Activated naive CD4-positive, alpha-beta T cell treated with anti-CD3 and anti-CD28 coated beads, Interleukin-2, amount 10 ng/mL, durations not matched to agents 7 days and 5 days (primary cell): ENCODE results near the gene NMT1.

Experiments used
- CTCF ChIA-PET: fragments of 350-600 bp; sonication (Branson Sonifier 250); formaldehyde crosslinking; loops from one replicate; lab custom pipeline; 2021; ENCODE audit warnings: antibody characterized with exemption; lab: Charles Lee
- DNase-seq: peaks from one replicate; pipeline ENCODE4 v3.0.0-alpha.2; 2020
- H3K27ac Mint-ChIP-seq: one replicate; pipeline ENCODE4 v1.8.0; 2021; ENCODE audit warnings: mild to moderate bottlenecking, moderate library complexity, mixed read lengths
- H3K27me3 Mint-ChIP-seq: one replicate; pipeline ENCODE4 v1.8.0; 2021; ENCODE audit warnings: mild to moderate bottlenecking, mixed read lengths
- H3K36me3 Mint-ChIP-seq: one replicate; pipeline ENCODE4 v1.8.0; 2021; ENCODE audit warnings: mixed read lengths
- H3K4me1 Mint-ChIP-seq: one replicate; pipeline ENCODE4 v1.8.0; 2021; ENCODE audit warnings: mixed read lengths
- H3K4me3 Mint-ChIP-seq: one replicate; pipeline ENCODE4 v1.8.0; 2021; ENCODE audit warnings: mild to moderate bottlenecking, moderate library complexity, mixed read lengths
- H3K9me3 Mint-ChIP-seq: one replicate; pipeline ENCODE4 v1.8.0; 2021; ENCODE audit warnings: mixed read lengths

NMT1 gene

DNA sequence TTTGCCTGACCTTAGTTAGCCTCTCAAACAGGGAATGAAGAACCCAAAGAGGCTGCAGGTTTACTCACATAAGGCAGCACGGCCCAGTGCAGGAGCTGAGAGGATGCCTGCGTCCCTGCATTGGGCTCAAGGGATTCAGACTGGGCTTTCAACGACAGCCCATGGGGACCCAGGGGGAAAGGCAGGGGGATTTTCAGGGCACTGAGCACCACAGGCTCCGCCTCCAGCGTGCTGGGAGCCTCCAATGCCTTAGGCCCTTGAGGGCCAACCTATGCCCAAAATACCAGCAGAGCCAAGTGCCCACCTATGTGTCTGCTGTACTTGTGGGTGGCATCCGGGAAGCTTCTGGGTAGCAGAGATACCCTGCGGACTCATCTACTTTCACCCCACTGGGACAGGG is 32.0 kb upstream of the NMT1 start:
- H3K9me3 Mint-ChIP-seq, result no peaks in the 10 kb centered on the region
- no peak overlapping the region for H3K27ac Mint-ChIP-seq
- no peaks in the 10 kb centered on the region for H3K27me3 Mint-ChIP-seq
- DNase-seq, result no peak
- CTCF ChIA-PET, result no interaction called here
- no peaks in the 10 kb centered on the region for H3K4me1 Mint-ChIP-seq
- H3K4me3 Mint-ChIP-seq, result no peak overlapping the region
- H3K36me3 Mint-ChIP-seq, result peaks cover 16% of the 10 kb centered on the region

DNA sequence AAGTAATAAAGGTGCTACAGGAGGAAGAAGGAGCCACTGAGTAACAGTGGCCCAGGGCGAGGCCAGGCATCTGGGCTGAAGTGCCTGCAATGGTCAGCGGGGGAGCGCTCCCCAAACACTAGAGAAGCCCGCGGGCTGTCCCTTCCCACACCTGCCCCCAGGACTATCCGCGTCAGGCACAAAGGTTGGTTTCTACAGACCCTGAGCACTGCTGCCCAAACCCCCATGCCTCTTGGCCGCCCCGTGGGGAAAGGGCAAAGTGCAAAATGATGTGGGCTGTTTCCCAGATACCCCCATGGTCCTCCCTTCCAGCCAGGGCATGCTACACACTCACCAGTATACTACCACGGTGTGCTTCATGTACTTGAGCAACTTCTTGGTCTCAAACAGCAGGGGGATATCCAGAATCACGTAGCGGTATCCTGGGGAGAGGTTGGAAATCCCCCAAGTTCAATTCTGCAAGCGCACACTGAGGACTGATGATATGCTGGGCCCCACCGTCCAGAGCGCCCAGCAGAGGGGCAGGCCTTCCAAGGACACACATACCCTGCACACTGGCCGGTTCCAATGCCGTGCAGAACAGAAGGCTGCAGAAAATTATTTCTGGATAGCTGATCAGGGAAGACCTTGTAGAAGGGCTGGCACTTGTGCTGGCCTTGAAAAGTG is 31.2 kb upstream of the NMT1 start:
- Mint-ChIP-seq H3K36me3 (peaks cover 21% of the 10 kb centered on the region), H3K27ac (no peak overlapping the region), H3K4me1 (no peaks in the 10 kb centered on the region), H3K9me3 (no peaks in the 10 kb centered on the region), H3K4me3 (no peak overlapping the region), H3K27me3 (no peaks in the 10 kb centered on the region)
- DNase-seq, result no peak
- CTCF ChIA-PET, result no interaction called here

DNA sequence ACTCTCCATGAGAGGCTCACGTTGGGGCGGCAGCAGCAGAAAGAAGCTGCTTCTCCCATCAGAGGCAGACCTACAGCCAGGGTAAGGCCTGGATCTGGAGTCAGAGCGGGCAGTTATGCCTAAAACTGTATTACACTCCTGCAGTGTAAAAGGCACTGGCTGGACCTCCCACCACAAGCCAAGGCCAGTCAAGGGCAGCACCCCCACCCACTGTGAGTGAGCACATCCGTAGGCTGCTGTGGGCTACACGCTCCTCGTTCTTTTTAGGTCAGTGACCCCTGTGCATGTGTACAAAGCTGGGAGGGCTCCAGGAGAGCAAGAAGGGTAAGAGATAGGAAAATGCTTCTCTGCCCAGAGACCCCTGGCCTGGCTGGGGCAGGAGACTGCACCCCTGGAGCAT is 30.4 kb upstream of the NMT1 start:
- Mint-ChIP-seq H3K4me3 (no peak overlapping the region), H3K9me3 (no peaks in the 10 kb centered on the region), H3K27me3 (no peaks in the 10 kb centered on the region), H3K27ac (no peak overlapping the region), H3K4me1 (no peaks in the 10 kb centered on the region), H3K36me3 (peaks cover 21% of the 10 kb centered on the region)
- no peak for DNase-seq
- CTCF ChIA-PET, result no interaction called here

DNA sequence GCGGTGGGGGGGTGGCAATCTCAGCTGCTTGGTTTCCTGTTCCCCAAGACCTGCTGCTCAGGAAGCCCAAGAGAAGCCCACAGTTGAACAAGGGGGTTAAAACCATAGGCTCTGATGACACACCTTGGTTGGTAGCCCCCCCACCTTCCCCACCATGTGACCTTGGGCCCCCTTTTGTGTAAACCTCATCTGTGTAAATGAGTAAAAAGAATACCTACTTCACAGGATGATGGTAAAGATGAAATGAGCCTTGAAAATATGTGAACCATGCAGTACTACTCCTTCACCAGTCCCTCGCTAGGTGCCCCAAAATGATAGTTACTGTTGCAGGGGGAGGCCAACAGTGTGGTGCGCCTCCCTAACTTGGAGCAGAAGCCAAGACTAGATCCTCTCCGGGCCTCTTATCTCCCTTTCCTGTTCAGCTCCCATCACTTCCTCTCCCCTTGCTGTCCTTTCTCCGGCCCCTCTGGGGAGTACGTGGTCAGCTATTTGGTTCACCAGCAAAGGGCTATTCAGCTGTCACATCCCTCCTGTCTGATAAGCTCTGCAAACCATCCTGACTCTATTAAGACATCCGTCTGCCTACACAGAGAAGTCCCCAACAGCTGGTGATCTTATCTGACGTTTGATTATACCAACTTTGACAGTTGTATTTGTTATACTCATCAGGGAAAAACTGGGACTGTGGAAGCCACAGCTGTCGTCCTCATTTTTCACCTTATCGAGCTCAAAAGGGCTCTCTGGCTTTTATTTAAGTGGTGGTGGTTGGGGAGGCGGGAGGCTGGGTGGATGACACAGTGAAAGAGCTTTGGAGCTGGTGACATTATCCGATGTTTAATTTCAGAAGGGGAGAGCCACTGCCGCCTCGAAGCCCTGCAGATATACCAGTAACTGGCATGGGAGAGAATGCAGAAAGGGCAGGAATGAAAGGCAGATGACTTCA is 29.6 kb upstream of the NMT1 start:
- Mint-ChIP-seq H3K27ac (no peak overlapping the region), H3K4me3 (no peak overlapping the region), H3K9me3 (no peaks in the 10 kb centered on the region), H3K4me1 (no peaks in the 10 kb centered on the region), H3K36me3 (peaks cover 20% of the 10 kb centered on the region), H3K27me3 (no peaks in the 10 kb centered on the region)
- no peak for DNase-seq
- CTCF ChIA-PET, result interaction anchor here (0.8 to 2.4 kb wide), 2 partner anchors 11 to 18 kb away, joined by 4 to 7 read pairs; no protein-coding TSS in a partner anchor

DNA sequence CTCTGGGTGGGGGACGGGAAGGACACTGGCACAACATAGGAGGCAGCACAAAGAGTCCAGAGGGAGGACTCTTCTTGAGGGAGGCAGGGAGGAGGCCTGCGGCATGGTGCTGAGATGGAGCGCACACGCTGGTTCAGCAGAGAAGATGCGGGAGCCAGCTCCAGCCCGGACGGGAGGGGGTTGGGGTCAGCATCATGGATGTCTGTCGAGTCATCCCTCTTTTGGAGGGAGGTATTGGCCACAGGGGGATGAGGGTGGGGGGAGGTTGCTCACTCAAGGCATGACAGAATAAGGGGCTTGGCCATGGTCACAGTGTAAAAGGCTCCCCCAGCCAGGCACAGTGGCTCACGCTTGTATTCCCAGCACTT is 29.0 kb upstream of the NMT1 start:
- Mint-ChIP-seq H3K36me3 (peaks cover 18% of the 10 kb centered on the region), H3K4me3 (no peak overlapping the region), H3K27me3 (no peaks in the 10 kb centered on the region), H3K4me1 (no peaks in the 10 kb centered on the region), H3K27ac (no peak overlapping the region), H3K9me3 (no peaks in the 10 kb centered on the region)
- no peak for DNase-seq
- CTCF ChIA-PET, result interaction anchor here (0.8 to 2.4 kb wide), 2 partner anchors 11 to 17 kb away, joined by 4 to 7 read pairs; no protein-coding TSS in a partner anchor

DNA sequence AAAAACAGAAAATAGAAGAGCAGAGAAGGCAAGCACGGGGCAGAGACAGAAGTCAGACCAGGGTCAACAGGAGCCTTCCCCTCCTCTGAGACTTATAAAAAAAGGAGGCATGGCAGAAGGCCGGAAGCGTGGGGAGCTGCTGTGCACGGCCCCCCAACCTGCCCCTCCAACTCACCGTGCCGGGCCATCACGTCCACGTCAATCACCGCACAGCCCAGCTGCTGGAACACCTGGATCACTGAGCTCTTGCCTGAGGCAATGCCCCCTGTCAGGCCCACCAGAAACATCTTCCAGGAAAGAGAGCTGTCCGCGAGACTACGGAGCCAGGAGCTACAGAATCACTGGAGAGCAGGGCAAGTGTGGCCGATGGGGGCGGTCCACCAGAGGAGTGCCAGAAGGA is 26.5 kb upstream of the NMT1 start:
- CTCF ChIA-PET, result interaction anchor here (1.3 kb wide), 2 partner anchors 29 to 65 kb away, joined by 3 read pairs; no protein-coding TSS in a partner anchor

DNA sequence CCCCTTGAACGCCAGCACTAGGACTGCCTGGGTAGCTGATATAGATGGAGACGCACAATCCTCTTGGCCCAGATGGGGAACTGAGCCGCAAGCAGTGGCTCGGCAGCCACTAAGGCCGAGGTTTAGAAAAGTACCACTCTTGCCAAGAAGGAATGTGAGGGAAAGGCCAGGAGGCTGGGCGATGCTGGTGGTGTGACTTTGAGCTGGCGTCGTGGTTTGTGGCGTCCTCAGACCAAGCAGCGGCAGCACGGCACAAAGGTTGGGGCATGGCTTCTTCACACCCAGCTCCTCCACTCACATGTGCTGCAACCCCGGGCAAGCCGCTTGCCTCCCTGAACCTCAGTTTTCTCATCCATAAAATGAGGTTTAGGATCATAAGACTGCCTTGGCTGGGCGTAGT is 25.3 kb upstream of the NMT1 start:
- Mint-ChIP-seq H3K36me3 (peaks cover 18% of the 10 kb centered on the region), H3K9me3 (no peaks in the 10 kb centered on the region), H3K4me3 (no peak overlapping the region), H3K27me3 (no peaks in the 10 kb centered on the region), H3K4me1 (peaks cover 3% of the 10 kb centered on the region), H3K27ac (no peak overlapping the region)
- CTCF ChIA-PET, result no interaction called here
- no peak for DNase-seq

More for the DNA sequence above, 26.5 kb upstream of the NMT1 start:
- Mint-ChIP-seq H3K4me3 (no peak overlapping the region), H3K9me3 (no peaks in the 10 kb centered on the region), H3K36me3 (peaks cover 18% of the 10 kb centered on the region), H3K27ac (no peak overlapping the region), H3K4me1 (peaks cover 3% of the 10 kb centered on the region), H3K27me3 (no peaks in the 10 kb centered on the region)
- no peak for DNase-seq

DNA sequence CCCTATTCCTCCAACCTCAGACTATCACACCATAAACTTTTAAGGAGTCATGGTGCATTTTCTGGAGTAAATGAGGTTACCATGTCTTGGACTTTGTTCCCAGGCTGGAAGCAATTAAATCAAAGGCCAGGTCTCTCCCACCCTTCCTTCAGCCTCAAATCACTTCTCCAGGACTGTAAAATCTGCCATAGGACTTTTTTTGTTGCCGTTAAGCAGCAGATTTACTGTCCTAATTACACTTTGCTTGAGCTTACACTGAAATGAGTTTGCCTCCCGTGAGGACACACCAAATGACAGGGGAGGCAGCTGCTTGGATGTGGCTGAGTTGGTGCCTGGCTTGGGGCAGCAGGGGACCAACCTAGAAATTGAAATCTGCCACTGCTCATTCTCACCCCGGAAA is 24.4 kb upstream of the NMT1 start:
- H3K36me3 Mint-ChIP-seq, result peaks cover 13% of the 10 kb centered on the region
- peaks cover 3% of the 10 kb centered on the region for H3K4me1 Mint-ChIP-seq
- no peak overlapping the region for H3K27ac Mint-ChIP-seq

DNA sequence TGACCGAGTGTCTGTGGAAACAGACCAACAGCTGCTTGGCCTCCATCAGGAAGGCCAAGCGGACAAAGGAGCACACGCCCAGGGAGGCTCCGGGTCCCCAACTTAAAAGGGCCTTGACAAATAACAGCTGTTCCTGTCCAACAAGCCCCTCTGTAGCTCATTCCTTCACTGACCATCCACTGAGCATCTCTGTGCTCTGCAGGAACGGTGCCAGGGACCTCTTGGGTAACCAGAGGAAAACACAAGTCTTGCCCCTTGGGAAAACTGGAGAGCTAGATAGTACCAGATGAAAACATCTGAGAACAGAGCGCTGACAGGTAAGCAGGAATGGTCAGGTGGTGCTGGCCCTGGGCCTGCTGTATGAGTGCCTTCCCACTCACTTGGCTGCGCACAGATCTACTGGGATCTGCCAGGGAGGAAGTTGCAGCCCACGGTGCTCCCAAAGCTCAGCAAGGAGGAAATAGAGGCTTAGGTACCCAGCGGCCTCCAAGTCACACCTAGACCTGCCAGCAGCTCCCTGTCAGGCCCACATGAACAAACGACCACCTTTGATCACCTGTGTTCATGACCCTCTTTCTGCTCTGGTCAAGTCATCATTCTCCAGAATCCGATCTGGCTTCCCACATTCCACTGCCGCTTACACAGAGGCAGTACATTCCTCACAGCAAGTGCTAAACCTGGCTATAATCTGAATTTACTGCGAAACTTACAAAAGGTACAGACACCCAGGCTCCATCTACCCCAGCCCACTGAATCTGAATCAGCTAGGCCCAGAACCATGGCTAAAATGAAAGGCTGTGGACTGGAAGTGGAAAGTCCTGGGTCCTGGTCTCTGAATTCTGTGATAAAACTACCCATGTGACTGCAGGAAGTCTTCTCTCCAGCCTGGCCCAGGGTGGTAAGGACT is 22.1 kb upstream of the NMT1 start:
- peaks cover 12% of the 10 kb centered on the region for H3K4me1 Mint-ChIP-seq
- H3K9me3 Mint-ChIP-seq, result no peaks in the 10 kb centered on the region
- no peak for DNase-seq
- peaks cover 7% of the 10 kb centered on the region for H3K36me3 Mint-ChIP-seq
- H3K27me3 Mint-ChIP-seq, result no peaks in the 10 kb centered on the region
- CTCF ChIA-PET, result interaction anchor here (0.9 kb wide), 1 partner anchor 8 kb away, joined by 3 read pairs; no protein-coding TSS in a partner anchor
- H3K4me3 Mint-ChIP-seq, result no peak overlapping the region
- no peak overlapping the region for H3K27ac Mint-ChIP-seq

More for the DNA sequence above, 24.4 kb upstream of the NMT1 start:
- Mint-ChIP-seq H3K9me3 (no peaks in the 10 kb centered on the region), H3K4me3 (no peak overlapping the region), H3K27me3 (no peaks in the 10 kb centered on the region)
- CTCF ChIA-PET, result interaction anchor here (1.2 kb wide), 1 partner anchor 14 kb away, joined by 4 read pairs; no protein-coding TSS in a partner anchor
- DNase-seq, result no peak

DNA sequence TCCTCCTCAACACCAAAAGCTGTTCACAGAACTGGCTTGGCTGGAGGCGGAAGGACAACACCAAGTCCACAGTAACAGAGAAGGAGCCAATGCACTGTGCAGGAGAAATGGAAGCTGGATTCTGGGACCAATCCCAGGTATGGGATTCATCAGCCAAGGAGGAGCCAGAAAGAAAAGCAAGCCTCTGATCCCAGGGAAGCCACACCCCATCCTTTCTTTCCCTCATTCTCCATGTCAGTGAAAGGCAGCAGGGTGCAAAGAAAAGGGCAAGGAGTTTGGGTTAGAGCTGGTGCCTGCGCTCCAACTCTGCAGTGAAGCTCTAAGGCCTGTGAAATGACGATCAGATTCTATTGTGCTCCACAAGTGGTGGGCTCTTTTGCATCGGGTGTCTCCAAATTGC is 20.7 kb upstream of the NMT1 start:
- no peak for DNase-seq
- Mint-ChIP-seq H3K27ac (no peak overlapping the region), H3K27me3 (no peaks in the 10 kb centered on the region), H3K9me3 (no peaks in the 10 kb centered on the region), H3K4me3 (no peak overlapping the region), H3K4me1 (peaks cover 15% of the 10 kb centered on the region), H3K36me3 (peaks cover 3% of the 10 kb centered on the region)
- CTCF ChIA-PET, result no interaction called here

DNA sequence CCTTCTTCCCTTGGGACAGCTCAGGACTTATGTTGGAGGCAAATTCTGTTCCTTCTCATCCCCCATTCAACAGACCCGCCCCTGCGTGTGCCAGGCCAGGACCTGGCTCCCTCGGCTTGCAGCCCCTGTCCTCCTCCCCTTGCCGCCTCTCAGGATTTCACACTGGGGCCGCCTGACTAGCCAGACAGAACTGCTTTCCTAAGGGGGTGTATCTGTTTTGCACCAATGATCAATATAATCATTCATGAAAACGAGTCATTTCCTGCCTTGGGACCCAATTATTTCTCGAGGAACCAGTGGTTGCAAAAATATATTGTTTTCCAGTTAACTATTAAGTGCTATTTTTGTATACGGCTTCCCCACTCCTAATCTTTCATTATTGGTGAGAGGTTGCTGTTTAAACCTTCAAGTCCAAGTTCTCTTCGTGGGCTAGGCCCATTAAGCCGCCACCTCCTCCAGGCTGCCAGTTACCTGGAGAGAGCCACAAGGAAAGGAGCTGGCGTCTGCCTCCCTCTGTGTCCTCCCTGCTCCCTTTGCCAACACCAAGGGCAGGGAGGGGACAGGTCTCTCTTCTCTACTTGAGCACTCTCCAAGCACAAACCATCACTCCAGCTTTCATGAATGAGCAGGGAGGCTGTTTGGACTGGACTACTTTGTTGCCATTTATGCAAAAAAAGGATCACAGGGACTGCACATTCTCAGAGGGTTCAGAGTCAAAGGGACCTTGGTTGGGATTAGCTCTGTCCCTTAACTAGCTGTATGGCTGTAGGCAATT is 18.6 kb upstream of the NMT1 start:
- peak overlapping the region; percentile 15 for H3K27ac Mint-ChIP-seq
- H3K27me3 Mint-ChIP-seq, result no peaks in the 10 kb centered on the region
- H3K4me1 Mint-ChIP-seq, result peaks cover 24% of the 10 kb centered on the region
- H3K36me3 Mint-ChIP-seq, result peaks cover 9% of the 10 kb centered on the region
- CTCF ChIA-PET, result interaction anchor here (1.1 kb wide), 1 partner anchor 9 kb away, joined by 3 read pairs; no protein-coding TSS in a partner anchor
- H3K9me3 Mint-ChIP-seq, result no peaks in the 10 kb centered on the region
- H3K4me3 Mint-ChIP-seq, result no peak overlapping the region
- no peak for DNase-seq

DNA sequence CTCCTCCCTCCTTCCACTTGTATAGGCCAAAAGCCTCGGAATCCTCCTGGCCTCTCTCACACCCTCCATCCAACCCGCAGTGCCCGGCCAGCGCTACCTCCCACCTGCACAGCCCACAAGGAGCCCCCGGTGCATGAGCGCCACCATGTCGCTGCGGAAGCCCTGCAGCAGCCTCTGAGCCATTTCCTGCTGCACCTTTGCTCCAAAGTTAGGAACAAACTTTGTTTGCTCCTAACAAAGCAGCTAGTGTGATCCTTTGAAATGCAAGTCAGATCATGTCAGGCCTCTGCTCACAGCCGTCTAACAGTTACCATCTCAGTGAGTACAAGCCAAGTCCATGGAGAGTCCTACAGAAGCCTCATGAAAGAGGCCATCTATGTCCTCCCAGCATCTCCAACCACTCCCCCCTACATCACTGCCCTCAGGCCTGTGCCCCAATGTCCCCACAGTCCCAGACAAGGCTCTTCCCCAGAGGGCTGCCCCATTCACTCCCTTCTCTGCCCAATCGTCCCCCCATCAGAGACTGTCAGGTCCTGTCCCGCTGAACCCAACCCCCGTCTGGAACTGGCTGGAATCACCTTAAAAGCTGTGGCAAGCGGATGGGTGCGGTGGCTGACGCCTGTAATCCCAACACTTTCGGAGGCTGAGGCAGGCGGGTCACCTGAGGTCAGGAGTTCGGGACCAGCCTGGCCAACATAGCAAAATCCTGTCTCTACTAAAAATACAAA is 17.1 kb upstream of the NMT1 start:
- no peak for DNase-seq
- Mint-ChIP-seq H3K27ac (no peak overlapping the region), H3K9me3 (no peaks in the 10 kb centered on the region), H3K4me3 (no peak overlapping the region), H3K27me3 (no peaks in the 10 kb centered on the region), H3K4me1 (peaks cover 32% of the 10 kb centered on the region), H3K36me3 (peaks cover 9% of the 10 kb centered on the region)
- CTCF ChIA-PET, result no interaction called here
